Measurements from ENCODE around the gene CSRNP3. TPM values are rescaled to one million over a fixed set of nuclear protein-coding genes. Genes with fewer than 3 reads are reported as not detected.

CSRNP3 gene
- total and polyA plus RNA-seq, 4 donors: 0.18 to 2.2 (median 2.0) TPM

DNA sequence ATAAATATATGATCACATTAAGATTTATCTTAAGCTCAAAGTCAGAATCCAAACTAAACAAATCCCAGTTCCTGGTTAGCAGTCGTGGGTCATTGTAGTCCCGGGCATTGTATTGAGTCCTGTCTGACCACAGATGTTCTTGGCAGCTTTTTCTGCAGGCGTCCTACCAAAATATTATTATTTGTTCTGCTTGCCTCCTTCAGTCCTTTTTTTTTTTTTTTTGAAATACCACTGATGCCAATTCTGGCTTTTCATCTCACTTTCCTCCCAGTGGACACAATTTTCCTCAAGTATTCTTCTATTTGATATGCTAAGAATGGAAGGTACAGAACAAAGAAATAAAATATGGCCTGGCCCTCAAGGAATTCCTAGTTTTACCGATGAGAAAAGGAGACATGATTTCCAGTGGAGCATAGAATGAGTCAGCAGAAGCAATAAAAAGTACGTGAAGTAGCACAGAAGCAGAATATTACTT, 151.6 kb downstream of the CSRNP3 start:
- 85% methylated on average over 5 of the region's 5 CpGs for WGBS
- H3K9ac ChIP-seq (ENCODE audit: low read depth in 1 of 2, low read length in 2 of 2): no peak overlapping the region
- H3K27ac ChIP-seq (ENCODE audit: low read depth in 1 of 2, low read length in 2 of 2): no peak overlapping the region
- no peak overlapping the region for H3K4me3 ChIP-seq (ENCODE audit: low read depth in 1 of 3, low read length in 3 of 3)
- no peaks in the 10 kb centered on the region for H3K36me3 ChIP-seq (ENCODE audit: control insufficient read depth in 4 of 4, insufficient read depth in 3 of 4, low read depth in 1 of 4, low read length in 3 of 4)
- H3K9me3 ChIP-seq (ENCODE audit: control insufficient read depth in 4 of 4, low read length in 3 of 4): no peaks in the 10 kb centered on the region
- DNase-seq (ENCODE audit: low spot score): no peak
- no peaks in the 10 kb centered on the region for H3K27me3 ChIP-seq (ENCODE audit: control insufficient read depth in 4 of 4, insufficient read depth in 4 of 4, low read length in 3 of 4)
- peaks cover 0 to 2% (median 0%) of the 10 kb centered on the region in 4 donors for H3K4me1 ChIP-seq (ENCODE audit: control insufficient read depth in 4 of 4, insufficient read depth in 4 of 4, low read length in 3 of 4)
- TF ChIP-seq, protein P1, sequence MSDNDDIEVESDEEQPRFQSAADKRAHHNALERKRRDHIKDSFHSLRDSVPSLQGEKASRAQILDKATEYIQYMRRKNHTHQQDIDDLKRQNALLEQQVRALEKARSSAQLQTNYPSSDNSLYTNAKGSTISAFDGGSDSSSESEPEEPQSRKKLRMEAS (IDR thresholded peaks at IDR 0.05): no peak
- TF ChIP-seq FOXA1 (IDR thresholded peaks at IDR 0.05): no peak
- TF ChIP-seq RAD21 (IDR thresholded peaks at IDR 0.05): no peak

GRCh38 chr2:165623161-165623560, 153.7 kb downstream of the CSRNP3 start:
- H3K9me3 ChIP-seq (ENCODE audit: control insufficient read depth in 4 of 4, low read length in 3 of 4): no peaks in the 10 kb centered on the region

More at GRCh38 chr2:165623161-165623560, 153.7 kb downstream of the CSRNP3 start:
- H3K9ac ChIP-seq (ENCODE audit: low read depth in 1 of 2, low read length in 2 of 2): no peak overlapping the region
- H3K27ac ChIP-seq (ENCODE audit: low read depth in 1 of 2, low read length in 2 of 2): no peak overlapping the region
- no peak for DNase-seq (ENCODE audit: low spot score)
- no peaks in the 10 kb centered on the region for H3K36me3 ChIP-seq (ENCODE audit: control insufficient read depth in 4 of 4, insufficient read depth in 3 of 4, low read depth in 1 of 4, low read length in 3 of 4)
- H3K4me1 ChIP-seq (ENCODE audit: control insufficient read depth in 4 of 4, insufficient read depth in 4 of 4, low read length in 3 of 4): peaks cover 0 to under 1% (median 0%) of the 10 kb centered on the region in 4 donors
- TF ChIP-seq JUND (IDR thresholded peaks at IDR 0.05) (no peak), YY1 (IDR thresholded peaks at IDR 0.05) (no peak), TAF1 (conservative IDR thresholded peaks at IDR 0.05) (no peak), HNF4A (conservative IDR thresholded peaks at IDR 0.05) (no peak), NR2F2 (IDR thresholded peaks at IDR 0.05) (no peak), HNF4G (IDR thresholded peaks at IDR 0.05) (no peak), ZBTB33 (IDR thresholded peaks at IDR 0.05) (no peak), RXRA (IDR thresholded peaks at IDR 0.05) (no peak), GABPA (IDR thresholded peaks at IDR 0.05 in 1 of 2, conservative IDR thresholded peaks at IDR 0.05 in 1 of 2) (no peak)
- TF ChIP-seq, protein P1 (IDR thresholded peaks at IDR 0.05): no peak
- TF ChIP-seq, protein P2, sequence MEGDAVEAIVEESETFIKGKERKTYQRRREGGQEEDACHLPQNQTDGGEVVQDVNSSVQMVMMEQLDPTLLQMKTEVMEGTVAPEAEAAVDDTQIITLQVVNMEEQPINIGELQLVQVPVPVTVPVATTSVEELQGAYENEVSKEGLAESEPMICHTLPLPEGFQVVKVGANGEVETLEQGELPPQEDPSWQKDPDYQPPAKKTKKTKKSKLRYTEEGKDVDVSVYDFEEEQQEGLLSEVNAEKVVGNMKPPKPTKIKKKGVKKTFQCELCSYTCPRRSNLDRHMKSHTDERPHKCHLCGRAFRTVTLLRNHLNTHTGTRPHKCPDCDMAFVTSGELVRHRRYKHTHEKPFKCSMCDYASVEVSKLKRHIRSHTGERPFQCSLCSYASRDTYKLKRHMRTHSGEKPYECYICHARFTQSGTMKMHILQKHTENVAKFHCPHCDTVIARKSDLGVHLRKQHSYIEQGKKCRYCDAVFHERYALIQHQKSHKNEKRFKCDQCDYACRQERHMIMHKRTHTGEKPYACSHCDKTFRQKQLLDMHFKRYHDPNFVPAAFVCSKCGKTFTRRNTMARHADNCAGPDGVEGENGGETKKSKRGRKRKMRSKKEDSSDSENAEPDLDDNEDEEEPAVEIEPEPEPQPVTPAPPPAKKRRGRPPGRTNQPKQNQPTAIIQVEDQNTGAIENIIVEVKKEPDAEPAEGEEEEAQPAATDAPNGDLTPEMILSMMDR (IDR thresholded peaks at IDR 0.05; ENCODE audit: low read depth, low read length, missing input control): no peak
- WGBS: 95% methylated on average over 10 of the region's 10 CpGs
- H3K4me3 ChIP-seq (ENCODE audit: low read depth in 1 of 3, low read length in 3 of 3): no peak overlapping the region
- H3K27me3 ChIP-seq (ENCODE audit: control insufficient read depth in 4 of 4, insufficient read depth in 4 of 4, low read length in 3 of 4): no peaks in the 10 kb centered on the region

All from liver (tissue), 9 donors.